ENCODE measurements around the gene DEDD. TPM values are rescaled to one million over a fixed set of nuclear protein-coding genes. Genes with fewer than 3 reads are reported as not detected.
"Not testable (repeated sequence)": the region's sequence is repeated elsewhere in the genome, so short reads cannot be mapped to it uniquely, and the experiment has no call there.

DEDD gene
- polyA plus RNA-seq, 1 donor, result 47.1 TPM

DNA sequence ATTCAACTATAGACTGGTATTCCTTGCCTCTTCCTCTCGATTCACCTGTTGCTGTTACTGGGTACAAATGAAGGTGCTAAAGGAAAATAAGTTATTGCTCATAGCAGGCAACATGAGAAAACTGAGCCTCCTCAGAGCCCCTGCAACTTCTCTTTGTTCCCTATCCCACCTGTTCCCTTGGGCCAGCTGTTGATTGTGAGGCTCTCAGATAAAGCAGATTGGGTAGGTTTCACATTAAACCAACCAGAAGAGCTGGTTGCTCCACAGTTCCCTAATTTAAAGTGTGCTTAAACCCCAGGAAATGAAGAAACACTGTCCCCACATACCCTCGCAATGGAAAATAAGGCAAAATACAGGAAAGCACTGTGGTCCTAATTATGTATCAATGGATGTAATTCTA lies 4.8 kb downstream of the DEDD start:
- DNase-seq (ENCODE audit: low read depth), result no peak

DNA sequence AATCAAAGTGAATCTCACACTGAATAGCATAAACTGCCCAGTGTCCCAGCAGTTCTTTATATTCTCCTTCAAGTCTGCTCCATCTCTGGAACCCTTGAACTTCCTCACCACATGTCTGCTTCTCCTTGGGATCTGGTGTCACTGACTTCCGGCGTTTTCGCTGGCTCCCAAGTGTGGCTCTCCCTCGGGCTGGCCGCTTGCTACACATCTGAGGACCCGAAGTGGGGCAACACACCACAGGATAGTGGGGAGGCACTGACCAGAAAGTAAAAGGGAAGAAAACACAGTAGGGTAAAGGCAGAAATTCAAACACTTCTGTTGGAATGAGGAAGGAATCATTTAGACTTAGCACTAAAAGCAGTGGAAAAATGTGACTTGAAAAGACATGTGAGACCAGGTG lies 9.5 kb downstream of the DEDD start:
- DNase-seq (ENCODE audit: low read depth), result no peak

DNA sequence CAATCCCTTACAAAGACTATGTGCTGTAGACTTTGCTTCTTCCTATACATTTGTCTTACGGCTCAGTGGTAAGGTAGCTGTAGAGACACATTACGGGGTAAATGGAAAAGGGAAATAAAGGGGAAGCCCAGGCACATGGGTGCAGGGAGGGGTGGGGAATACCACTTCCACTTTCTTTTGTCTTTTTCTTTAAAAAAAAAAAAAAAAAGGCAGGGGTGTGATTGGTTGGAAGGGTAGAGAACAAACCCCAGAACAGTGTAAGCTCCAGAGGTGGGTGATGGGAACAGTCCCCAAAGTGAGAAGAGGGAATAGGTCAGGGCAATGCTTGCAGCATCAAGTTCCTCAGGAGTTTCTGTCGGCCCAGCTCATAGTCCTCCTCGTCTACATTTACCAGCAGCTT lies 10.6 kb downstream of the DEDD start:
- DNase-seq (ENCODE audit: low read depth), result no peak

DNA sequence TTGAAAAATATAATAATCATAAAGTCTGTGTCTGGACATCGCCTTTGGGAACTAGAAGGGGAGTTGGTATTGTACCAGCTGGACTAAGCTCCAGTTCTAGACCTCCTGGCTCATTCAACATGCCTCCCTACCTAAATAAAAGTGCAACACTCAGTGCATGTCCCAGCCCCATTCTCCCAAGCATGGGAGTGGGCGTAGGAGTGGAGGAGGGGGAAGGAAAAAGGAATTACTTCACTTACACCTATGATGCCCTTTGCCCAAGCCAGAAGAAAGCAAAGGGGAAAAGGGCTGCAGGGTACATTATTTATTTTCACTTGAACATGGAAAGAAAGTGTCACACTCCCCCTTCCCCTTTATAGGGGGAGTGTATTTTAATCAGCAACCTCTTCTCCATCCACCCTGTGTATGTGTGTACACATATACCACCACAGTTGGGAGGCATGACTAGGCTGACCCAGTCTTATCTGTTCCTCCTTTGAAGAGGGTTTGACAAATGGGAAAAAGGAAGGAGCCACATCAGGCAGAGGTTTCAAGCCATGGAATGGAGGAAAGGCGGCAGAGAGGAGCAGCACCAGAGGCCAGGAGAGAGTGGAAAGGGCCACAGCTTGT lies 11.3 kb downstream of the DEDD start:
- no peak for DNase-seq (ENCODE audit: low read depth)

DNA sequence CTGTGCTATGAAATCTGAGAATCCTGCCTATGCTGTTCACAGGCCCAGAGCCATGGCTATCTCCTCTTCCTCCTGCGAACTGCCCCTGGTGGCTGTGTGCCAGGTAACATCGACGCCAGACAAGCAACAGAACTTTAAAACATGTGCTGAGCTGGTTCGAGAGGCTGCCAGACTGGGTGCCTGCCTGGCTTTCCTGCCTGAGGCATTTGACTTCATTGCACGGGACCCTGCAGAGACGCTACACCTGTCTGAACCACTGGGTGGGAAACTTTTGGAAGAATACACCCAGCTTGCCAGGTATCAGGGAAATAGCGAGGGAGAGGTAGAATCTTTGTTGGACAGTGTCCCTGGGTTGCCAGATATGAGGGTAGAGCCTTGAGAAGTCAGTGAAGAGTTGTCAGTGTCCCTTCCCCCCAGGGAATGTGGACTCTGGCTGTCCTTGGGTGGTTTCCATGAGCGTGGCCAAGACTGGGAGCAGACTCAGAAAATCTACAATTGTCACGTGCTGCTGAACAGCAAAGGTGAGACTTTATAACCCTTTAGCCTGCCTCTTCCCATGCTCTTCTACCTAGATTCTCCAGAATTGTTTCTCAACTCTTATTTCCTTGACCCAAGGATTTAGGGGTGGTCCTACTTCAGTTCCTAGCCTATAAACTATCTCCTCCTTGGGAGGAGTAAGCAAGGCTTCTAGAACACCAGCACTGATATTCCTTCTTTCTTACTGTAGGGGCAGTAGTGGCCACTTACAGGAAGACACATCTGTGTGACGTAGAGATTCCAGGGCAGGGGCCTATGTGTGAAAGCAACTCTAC lies 13.2 kb downstream of the DEDD start:
- no peak for DNase-seq (ENCODE audit: low read depth)

DNA sequence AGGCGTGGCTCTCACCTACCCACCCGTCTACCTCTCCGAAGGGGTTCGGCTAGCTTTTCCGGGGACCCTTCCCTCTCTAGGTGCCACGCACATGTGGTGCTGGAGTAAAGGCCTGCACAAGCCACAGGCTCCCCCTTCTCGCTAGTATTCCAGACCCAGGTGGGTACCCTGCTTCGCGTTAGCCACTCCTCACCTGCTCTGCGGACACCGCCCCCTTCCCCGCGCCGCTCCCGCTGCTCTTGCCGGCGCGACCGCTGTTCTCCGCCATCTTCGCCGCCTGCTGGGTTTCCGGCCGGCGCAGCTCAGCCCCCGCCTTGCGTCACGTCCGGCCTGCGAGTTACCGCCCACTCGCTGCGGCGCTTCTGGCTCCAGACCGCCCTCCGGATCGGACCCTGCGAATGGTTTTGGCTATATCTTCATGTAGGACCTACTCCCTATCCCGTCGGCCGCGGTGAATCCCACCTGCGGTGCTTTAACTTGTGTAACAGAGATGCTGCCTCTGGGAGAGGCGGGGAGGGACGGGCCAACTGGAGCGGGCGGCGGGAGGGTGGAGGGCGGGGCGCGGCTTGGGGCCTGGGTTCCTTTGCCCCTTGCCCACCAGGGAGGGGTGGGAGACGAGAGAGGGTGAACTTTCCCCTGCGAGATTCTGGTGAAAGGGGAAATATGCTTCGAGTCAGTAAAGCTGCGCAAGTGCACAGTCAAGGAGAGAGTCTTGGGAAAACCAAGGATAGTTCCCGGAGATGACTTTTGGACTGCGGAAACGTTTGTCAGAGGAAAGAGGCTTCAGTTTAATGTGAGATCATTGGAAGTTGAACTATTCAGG lies 14.5 kb downstream of the DEDD start, which contains the start of the genes NIT1 and PFDN2:
TSS of gene NIT1 (plus strand) at position 347 of the 823 bp plus-strand sequence. CDS start at position 419, 72 bp downstream.
TSS of gene PFDN2 (minus strand) at position 279 of the 823 bp plus-strand sequence. CDS start at position 268, 11 bp downstream.
- no peak for DNase-seq (ENCODE audit: low read depth)

DNA sequence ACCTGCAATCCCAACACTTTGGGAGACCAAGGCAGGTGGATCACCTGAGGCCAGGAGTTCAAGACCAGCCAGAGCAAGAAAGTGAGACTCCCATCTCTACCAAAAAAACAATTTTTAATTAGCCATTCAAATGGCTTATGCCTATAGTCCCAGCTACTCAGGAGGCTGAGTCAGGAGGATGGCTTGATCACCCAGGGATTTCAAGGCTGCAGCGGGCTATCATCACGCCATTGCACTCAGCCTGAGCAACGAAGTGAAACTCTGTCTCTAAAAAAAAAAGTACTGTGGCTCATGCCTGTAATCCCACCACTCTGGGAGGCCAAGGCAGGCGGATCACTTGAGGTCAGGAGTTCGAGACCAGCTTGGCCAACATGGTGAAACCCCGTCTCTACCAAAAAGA lies 16.5 kb downstream of the DEDD start:
- not testable (repeated sequence) for DNase-seq (ENCODE audit: low read depth)

DNA sequence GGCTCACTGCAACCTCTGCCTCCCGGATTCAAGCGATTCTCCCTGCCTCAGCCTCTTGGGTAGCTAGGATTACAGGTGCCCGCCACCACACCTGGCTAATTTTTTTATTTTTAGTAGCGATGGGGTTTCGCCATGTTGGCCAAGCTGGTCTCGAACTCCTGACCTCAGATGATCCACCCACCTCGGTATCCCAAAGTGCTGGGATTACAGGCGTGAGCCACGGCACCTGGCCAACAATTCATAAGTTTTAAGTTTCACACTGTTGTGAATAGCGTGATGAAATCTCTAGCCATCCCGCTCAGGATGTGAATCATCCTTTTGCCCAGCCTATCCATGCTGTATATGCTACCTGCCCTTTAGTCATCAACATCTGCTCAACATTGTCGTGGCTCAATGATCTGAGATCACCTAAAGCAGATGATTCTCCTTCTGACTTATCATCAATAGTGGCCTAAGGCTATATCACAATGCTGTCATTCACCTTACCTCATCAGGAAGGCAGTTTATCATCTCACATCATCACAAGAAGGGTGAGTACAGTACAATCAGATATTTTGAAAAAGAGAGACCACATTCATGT lies 17.2 kb downstream of the DEDD start:
- no peak for DNase-seq (ENCODE audit: low read depth)

DNA sequence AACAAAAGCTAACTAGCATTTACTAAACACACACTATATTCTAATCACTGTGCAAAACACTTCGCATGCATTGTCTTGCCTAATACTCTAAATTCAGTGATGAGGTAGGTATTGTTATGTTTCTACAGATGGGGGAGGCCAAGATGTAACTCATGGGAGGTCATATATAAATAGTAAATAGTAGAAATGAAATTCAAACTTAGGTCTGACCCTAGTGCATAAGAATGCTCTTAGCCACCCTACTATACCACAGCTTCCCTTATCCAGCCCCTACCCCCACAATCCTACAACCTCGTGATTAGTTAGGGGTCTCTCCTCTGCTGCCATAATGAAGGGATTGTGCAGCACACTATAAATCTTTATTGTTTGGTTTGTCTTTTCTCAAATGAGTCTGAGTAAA lies 17.9 kb downstream of the DEDD start:
- DNase-seq (ENCODE audit: low read depth), result no peak

DNA sequence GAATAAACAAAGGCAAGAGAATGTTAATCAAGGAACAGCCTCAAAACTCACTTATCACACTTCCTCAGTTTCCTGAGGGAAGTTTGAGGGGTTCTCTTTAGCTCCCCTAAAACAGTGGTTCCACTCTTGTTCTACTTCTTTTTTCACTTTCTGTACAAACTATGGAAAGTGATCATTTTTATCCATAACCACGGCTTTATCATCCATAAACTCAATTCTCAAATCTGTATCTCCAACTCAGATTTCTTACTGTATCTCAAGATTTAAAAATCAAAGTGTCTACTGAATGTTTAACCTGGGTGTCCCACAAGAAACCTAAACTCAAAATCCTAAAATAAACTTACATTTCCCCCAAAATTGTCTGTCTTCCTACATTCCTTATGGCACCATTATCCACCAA lies 18.6 kb downstream of the DEDD start:
- DNase-seq (ENCODE audit: low read depth), result no peak

DNA sequence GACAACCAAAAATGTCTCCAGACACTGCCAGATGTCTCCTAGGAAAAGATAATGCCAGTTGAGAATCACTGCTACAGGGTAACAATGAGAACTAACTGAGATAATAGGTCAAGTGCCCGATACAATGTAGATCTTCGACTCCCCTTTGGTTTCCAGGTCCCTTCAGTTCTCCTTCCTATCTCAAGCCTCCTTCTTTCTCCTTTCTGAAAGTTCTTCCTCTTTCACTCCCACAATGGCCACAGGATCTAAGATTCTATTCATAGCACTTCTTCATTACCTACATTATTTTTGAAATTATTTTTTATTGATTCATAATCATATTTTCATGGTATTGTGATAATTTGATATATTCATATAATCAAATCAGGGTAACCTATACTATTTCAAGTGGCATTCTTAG lies 20.9 kb downstream of the DEDD start:
- no peak for DNase-seq (ENCODE audit: low read depth)

DNA sequence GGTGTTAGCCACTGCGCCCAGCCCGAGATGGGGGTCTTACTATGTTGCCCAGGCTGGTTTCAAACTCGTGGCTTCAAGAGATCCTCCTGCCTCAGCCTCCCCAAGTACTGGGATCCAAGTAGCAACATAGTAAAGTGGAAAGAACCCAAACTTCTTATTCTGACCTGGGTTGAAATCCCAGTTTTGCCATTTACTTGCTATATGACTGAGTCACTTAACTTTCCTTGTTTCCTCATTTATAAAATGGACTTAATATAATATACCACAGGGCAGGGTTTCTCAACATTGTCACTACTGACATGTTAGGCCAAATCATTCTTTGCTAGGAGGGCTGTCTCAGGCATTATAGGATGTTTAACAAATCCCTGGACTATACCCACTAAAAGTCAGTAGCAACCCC lies 21.4 kb downstream of the DEDD start:
- DNase-seq (ENCODE audit: low read depth), result no peak

DNA sequence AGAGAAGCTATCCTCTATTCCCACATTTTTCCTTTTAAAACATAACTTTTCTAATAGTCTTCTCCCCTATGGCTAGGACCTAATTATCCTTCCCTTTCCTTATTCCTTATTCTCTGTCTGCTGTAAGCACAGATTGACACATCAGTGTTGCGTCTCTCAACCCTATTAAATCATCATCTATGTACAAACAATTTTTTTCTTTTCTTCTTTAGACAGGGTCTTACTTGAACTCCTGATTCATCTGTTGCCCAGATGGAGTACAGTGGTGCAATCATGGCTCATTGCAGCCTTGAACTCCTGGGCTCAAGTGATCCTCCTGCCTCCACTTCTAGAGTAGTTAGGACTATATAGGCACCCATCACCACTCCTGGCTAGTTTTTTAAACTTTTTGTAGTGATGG lies 26.0 kb downstream of the DEDD start:
- DNase-seq (ENCODE audit: low read depth), result no peak

DNA sequence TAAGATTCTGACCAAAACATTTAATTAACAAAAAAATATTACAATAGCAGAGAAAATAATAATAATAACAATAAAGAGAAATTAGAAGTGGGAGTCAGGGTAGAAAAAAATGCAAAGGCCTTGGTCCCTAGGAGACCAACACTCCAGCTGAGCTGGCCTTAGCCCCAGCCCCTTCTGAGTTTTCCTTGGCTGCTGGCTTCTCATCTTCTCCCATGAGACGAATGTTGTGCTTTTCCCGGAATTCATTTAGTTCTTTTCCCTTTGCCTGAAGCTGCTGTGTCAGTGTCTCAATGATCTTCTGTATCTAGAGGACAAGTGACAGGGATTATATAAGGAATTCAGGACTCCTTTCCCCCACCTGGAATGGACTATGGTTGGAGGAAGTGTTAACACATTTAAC lies 31.9 kb downstream of the DEDD start:
- no peak for DNase-seq (ENCODE audit: low read depth)

DNA sequence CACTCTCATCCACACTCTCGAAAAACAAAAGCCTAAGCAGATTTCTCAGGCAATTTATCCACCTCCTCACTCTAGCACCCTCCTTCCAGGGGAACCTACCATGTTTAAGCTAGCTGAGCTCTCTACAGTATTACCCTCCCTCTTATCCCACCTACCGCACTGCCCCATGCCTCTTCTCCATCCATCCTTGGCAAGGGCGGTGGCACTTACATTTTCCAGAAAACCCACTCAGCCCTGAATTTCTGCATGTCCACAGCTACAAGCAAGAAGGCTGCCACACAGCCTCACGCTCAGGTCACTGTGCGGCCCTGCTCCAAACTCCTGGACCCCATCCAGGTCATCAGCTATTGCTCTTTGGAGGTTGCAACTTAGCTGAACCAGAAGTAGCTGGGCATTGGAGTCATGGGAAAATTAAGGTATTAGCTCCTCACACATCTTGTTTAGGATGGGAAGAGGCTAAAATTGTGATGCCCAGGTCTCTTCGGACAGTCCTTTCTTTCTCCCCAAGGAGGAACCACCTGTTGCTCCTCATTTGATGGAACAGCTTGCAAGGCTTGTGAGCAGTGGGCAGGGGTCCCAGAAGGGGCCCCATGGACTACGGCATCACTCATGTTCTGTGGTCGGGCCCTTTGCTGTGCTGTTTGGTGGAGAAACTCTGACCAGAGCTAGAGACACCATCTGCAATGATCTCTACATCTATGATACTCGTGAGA lies 33.2 kb downstream of the DEDD start:
- no peak for DNase-seq (ENCODE audit: low read depth)

DNA sequence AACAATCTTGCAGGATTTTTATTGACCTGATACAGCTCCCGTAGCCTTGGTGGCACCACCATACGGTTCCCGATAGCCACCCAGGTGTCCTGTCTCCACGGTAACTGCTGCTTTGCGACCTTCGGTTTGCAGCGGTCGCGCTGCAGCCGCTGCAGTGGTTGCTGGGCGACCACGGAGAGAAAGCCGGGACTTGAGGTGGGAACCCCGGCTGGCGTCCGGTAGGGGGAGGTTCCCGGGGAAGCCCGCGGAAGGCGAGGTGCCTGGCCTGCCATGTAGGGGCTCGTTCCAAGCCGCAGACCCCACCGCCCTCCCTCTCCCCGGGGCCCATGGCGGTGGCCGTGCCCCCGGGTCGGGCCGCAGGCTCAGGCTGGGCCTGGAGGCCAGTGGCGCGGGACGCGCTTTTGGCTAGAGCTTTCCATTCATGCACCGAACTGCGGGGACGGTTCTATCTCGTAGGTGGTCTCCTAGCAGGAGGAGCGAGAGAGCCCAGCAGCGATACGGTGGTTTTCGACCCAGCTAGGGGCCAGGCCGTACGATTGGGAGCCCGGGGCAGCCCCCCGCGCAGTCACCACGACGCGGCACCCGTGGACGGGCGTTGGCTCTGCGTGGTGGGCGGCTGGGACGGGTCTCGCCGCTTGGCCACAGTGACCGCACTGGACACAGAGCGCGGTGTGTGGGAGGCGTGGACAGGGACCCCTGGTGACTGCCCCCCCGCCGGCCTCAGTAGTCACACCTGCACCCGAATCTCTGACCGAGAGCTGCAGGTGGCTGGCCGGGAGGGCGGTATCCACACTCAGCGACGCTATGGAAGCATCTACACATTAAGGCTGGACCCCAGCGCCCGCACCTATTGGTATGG lies 34.0 kb downstream of the DEDD start, which contains the start of gene KLHDC9:
TSS of gene KLHDC9 (plus strand) at position 152 of the 859 bp plus-strand sequence. CDS start at position 327, 175 bp downstream.
- no peak for DNase-seq (ENCODE audit: low read depth)

DNA sequence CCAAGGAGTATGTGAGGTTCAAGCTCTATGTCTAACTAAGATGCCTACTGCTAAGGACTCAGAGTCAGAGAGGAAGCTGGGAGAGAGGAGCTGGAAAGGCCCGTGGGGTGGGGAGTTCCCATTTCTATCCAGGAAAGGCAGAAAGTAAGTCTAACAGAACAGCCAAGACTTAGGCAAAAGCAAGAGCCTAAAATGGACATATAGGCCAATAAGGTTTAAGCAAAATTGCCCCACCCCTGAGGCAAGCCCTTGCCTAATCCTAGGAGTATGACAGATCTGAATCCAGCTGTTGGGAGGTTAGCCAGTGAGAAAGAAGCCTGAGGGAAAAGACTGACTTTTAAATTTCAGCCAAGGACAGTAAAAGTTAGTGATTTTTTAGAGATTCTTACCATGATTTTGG lies 35.9 kb downstream of the DEDD start:
- peak; percentile 77 for DNase-seq (ENCODE audit: low read depth)

DNA sequence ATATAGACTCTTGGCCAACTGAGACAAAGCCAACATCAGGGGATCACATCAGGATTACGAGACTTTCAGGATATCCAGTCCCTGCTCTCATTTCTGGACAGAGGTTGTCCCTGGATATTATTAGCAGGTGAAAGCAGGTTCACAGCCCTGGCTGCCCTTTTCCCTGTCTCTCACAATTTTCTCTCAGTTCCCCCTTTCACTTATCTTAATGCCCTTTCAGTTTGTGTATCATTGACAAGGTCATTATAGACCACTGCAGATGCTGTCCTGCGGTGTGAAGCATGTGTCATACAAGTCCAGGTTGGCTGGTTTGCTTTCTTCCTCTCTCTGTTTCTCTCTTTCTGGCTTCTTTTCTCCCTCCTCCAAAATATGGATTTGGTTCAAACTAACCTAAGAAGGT lies 36.5 kb downstream of the DEDD start:
- DNase-seq (ENCODE audit: low read depth), result no peak

DNA sequence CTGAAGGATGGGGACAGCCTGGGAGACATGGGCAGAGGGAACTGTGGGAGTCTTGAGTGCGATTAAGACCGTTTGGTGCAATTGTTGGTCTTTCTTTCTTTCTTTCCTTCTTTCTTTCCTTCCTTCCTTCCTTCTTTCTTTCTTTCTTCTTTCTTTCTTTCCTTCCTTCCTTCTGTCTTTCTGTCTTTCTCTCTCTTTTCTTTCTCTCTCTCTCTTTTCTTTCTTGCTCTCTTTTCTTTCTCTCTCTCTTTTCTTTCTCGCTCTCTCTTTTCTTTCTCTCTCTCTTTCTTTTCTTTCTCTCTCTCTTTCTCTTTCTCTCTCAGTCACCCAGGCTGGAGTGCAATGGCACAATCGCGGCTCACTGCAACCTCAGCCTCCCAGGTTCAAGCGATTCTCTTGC lies 37.2 kb downstream of the DEDD start:
- DNase-seq (ENCODE audit: low read depth), result no peak

DNA sequence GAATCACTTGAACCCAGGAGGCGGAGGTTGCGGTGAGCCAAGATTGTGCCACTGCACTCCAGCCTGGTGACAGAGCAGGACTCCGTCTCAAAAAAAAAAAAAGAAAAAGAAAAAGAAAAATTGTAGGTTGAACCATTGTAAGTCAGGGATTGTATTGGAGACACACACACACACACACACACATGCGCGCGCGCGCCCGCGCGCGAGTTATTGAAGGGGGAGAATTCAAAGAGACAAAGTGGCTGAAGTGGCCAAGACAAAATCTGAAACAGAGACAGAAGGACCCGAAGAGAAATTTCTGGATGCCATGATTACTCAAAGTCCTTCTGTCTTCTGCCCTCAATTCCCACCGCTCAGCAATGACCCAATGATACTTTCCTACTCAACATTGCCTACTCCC lies 38.0 kb downstream of the DEDD start:
- no peak for DNase-seq (ENCODE audit: low read depth)
